ENCODE results near the gene SSNA1. TPM values are rescaled to one million over a fixed set of nuclear protein-coding genes. Genes with fewer than 3 reads are reported as not detected.
"Not testable (repeated sequence)": the region's sequence is repeated elsewhere in the genome, so short reads cannot be mapped to it uniquely, and the experiment has no call there.

The SSNA1 gene
- total RNA-seq, 1 donor from 2014 or later = 58.1 TPM

GRCh38 chr9:137236238-137236935 lies 47.9 kb downstream of the SSNA1 start:
- Mint-ChIP-seq H3K27ac (ENCODE audit: unreplicated experiment) (no peak overlapping the region), H3K27me3 (ENCODE audit: unreplicated experiment) (no peaks in the 10 kb centered on the region), H3K9me3 (ENCODE audit: unreplicated experiment) (no peaks in the 10 kb centered on the region), H3K4me1 (ENCODE audit: unreplicated experiment) (peaks cover 14% of the 10 kb centered on the region), H3K36me3 (ENCODE audit: unreplicated experiment) (no peaks in the 10 kb centered on the region), H3K4me3 (ENCODE audit: unreplicated experiment) (no peak overlapping the region)
- TF ChIP-seq, protein P1, sequence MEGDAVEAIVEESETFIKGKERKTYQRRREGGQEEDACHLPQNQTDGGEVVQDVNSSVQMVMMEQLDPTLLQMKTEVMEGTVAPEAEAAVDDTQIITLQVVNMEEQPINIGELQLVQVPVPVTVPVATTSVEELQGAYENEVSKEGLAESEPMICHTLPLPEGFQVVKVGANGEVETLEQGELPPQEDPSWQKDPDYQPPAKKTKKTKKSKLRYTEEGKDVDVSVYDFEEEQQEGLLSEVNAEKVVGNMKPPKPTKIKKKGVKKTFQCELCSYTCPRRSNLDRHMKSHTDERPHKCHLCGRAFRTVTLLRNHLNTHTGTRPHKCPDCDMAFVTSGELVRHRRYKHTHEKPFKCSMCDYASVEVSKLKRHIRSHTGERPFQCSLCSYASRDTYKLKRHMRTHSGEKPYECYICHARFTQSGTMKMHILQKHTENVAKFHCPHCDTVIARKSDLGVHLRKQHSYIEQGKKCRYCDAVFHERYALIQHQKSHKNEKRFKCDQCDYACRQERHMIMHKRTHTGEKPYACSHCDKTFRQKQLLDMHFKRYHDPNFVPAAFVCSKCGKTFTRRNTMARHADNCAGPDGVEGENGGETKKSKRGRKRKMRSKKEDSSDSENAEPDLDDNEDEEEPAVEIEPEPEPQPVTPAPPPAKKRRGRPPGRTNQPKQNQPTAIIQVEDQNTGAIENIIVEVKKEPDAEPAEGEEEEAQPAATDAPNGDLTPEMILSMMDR (IDR thresholded peaks at IDR 0.05) = peak; percentile 96
- DNase-seq (ENCODE audit: extremely low spot score, unreplicated experiment) = peak; percentile 94

GRCh38 chr9:137236936-137237421 lies 48.5 kb downstream of the SSNA1 start:
- DNase-seq (ENCODE audit: extremely low spot score, unreplicated experiment) = no peak
- no peaks in the 10 kb centered on the region for H3K9me3 Mint-ChIP-seq (ENCODE audit: unreplicated experiment)
- TF ChIP-seq, protein P1 (IDR thresholded peaks at IDR 0.05) = no peak
- H3K36me3 Mint-ChIP-seq (ENCODE audit: unreplicated experiment) = no peaks in the 10 kb centered on the region
- H3K27ac Mint-ChIP-seq (ENCODE audit: unreplicated experiment) = no peak overlapping the region
- H3K4me3 Mint-ChIP-seq (ENCODE audit: unreplicated experiment) = no peak overlapping the region
- peaks cover 14% of the 10 kb centered on the region for H3K4me1 Mint-ChIP-seq (ENCODE audit: unreplicated experiment)
- no peaks in the 10 kb centered on the region for H3K27me3 Mint-ChIP-seq (ENCODE audit: unreplicated experiment)

DNA sequence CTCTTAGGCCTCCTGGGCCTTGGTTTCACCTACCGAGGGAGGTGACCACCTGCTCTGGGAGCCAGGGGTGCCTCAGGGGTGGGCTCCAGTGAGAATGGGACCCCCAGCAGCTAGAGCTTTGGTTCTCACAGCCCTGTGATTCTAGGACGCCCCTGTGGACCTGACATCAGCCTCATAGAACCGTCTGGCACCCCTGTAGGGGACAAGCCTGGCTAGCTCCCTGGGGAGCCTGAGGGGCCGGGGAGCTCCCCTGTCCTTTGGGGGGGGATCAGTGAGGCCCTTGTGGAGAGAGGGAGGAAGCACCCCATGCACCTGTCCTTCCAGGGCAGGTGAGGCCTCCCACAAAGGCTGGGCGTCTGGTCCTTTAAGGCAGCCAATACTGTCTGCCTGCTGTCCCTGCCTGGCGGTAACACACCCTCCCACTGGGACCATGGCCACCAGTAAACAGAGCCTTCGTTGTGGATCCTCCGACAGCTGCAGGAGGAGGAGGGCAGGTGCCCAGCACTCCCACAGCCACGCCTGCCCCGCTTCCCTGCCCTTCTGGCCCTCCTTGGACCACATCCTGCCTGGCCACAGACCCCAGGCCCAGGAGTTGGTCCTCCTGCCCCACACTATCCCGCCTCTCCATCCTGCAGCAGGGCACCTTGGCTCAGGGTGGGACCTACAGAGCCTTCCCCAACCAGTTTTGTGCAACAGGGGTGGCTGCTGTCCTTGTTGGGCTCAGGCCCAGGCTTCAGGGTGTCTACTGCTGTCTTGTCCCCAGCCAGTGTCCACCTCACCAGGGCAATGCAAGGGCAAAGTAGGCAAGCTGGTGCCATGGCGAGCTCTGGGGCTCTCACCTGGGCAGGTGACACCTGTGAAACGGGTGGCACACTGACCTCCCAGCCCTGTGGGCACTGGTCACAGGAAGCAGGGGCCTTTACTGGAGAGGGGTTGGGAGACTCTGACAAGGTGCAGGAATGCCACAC lies 49.6 kb downstream of the SSNA1 start:
- no peak for DNase-seq (ENCODE audit: extremely low spot score, unreplicated experiment)
- no peak overlapping the region for H3K27ac Mint-ChIP-seq (ENCODE audit: unreplicated experiment)
- H3K27me3 Mint-ChIP-seq (ENCODE audit: unreplicated experiment) = no peaks in the 10 kb centered on the region
- no peaks in the 10 kb centered on the region for H3K9me3 Mint-ChIP-seq (ENCODE audit: unreplicated experiment)
- H3K4me1 Mint-ChIP-seq (ENCODE audit: unreplicated experiment) = peaks cover 24% of the 10 kb centered on the region
- peaks cover 9% of the 10 kb centered on the region for H3K36me3 Mint-ChIP-seq (ENCODE audit: unreplicated experiment)
- no peak overlapping the region for H3K4me3 Mint-ChIP-seq (ENCODE audit: unreplicated experiment)
- TF ChIP-seq, protein P1 (IDR thresholded peaks at IDR 0.05) = no peak

- not testable (repeated sequence) for H3K9me3 Mint-ChIP-seq (ENCODE audit: unreplicated experiment); H3K27me3 Mint-ChIP-seq (ENCODE audit: unreplicated experiment); H3K36me3 Mint-ChIP-seq (ENCODE audit: unreplicated experiment); DNase-seq (ENCODE audit: extremely low spot score, unreplicated experiment)
- Mint-ChIP-seq H3K4me1 (ENCODE audit: unreplicated experiment) (peaks cover 31% of the 10 kb centered on the region), H3K4me3 (ENCODE audit: unreplicated experiment) (peak overlapping the region; percentile 76), H3K27ac (ENCODE audit: unreplicated experiment) (peak overlapping the region; percentile 82)
Measured at GRCh38 chr9:137239541-137240200, 51.2 kb downstream of the SSNA1 start.

Small RNAs within 50 kb of the gene (microRNA-seq; reads per million reads assigned to microRNA genes)
- not detected for gene MIR3621 (ENCODE audit: unreplicated experiment)

Other genes with a start within 250 kb of the SSNA1 start
- 84.4 and 93.0 TPM in 2 replicates for gene FBXW5, start 243.9 kb upstream of the SSNA1 start, total RNA-seq
- 1.3 and 1.7 TPM in 2 replicates for gene C8G, start 243.4 kb upstream of the SSNA1 start, total RNA-seq
- gene LCN12, start 236.4 kb upstream of the SSNA1 start, total RNA-seq = 0.57 and 1.4 TPM in 2 replicates
- 123 and 129 TPM in 2 replicates for gene PTGDS, start 211.2 kb upstream of the SSNA1 start, total RNA-seq
- 3.0 and 3.4 TPM in 2 replicates for gene LCNL1, start 205.7 kb upstream of the SSNA1 start, total RNA-seq
- gene PAXX, start 196.3 kb upstream of the SSNA1 start, total RNA-seq = 38.5 and 51.4 TPM in 2 replicates
- gene CLIC3, start 192.1 kb upstream of the SSNA1 start, total RNA-seq = 0.52 TPM in 1 of 2 replicates, not detected in the other
- 47.6 and 55.1 TPM in 2 replicates for gene ABCA2, start 160.4 kb upstream of the SSNA1 start, total RNA-seq
- gene FUT7, start 156.6 kb upstream of the SSNA1 start, total RNA-seq = 0.13 TPM in 1 of 2 replicates, not detected in the other
- gene NPDC1, start 142.5 kb upstream of the SSNA1 start, total RNA-seq = 84.4 and 91.0 TPM in 2 replicates
- 0.46 TPM in 1 of 2 replicates, not detected in the other for gene ENTPD2, start 134.6 kb upstream of the SSNA1 start, total RNA-seq
- 3.1 and 3.4 TPM in 2 replicates for gene SAPCD2, start 118.1 kb upstream of the SSNA1 start, total RNA-seq
- gene UAP1L1, start 111.2 kb upstream of the SSNA1 start, total RNA-seq = 34.2 and 38.3 TPM in 2 replicates
- 109 and 120 TPM in 2 replicates for gene MAN1B1, start 101.7 kb upstream of the SSNA1 start, total RNA-seq
- gene DPP7, start 73.9 kb upstream of the SSNA1 start, total RNA-seq = 118 TPM in 2 replicates
- gene GRIN1, start 49.5 kb upstream of the SSNA1 start, total RNA-seq = not detected in 2 replicates
- not detected in 2 replicates for gene LRRC26, start 18.6 kb upstream of the SSNA1 start, total RNA-seq
- not detected in 2 replicates for gene TMEM210, start 16.6 kb upstream of the SSNA1 start, total RNA-seq
- gene ANAPC2, start 116 bp upstream of the SSNA1 start, total RNA-seq = 59.3 and 61.0 TPM in 2 replicates
- 19.8 and 21.7 TPM in 2 replicates for gene TPRN, start 12.1 kb downstream of the SSNA1 start, total RNA-seq
- 40.5 and 41.2 TPM in 2 replicates for gene TMEM203, start 17.0 kb downstream of the SSNA1 start, total RNA-seq
- 15.5 and 20.5 TPM in 2 replicates for gene NDOR1, start 17.0 kb downstream of the SSNA1 start, total RNA-seq
- 7.2 and 8.0 TPM in 2 replicates for gene RNF208, start 33.6 kb downstream of the SSNA1 start, total RNA-seq
- 1.5 and 1.7 TPM in 2 replicates for gene CYSRT1, start 36.5 kb downstream of the SSNA1 start, total RNA-seq
- gene RNF224, start 38.8 kb downstream of the SSNA1 start, total RNA-seq = not detected in 2 replicates
- gene SLC34A3, start 42.2 kb downstream of the SSNA1 start, total RNA-seq = not detected in 2 replicates
- 132 and 136 TPM in 2 replicates for gene TUBB4B, start 52.6 kb downstream of the SSNA1 start, total RNA-seq
- 0.50 and 0.78 TPM in 2 replicates for gene STPG3, start 62.6 kb downstream of the SSNA1 start, total RNA-seq
- 54.1 and 57.6 TPM in 2 replicates for gene NELFB, start 66.7 kb downstream of the SSNA1 start, total RNA-seq
- 1.2 and 1.9 TPM in 2 replicates for gene TOR4A, start 89.0 kb downstream of the SSNA1 start, total RNA-seq
- gene NRARP, start 113.6 kb downstream of the SSNA1 start, total RNA-seq = 1.8 and 2.1 TPM in 2 replicates
- gene EXD3, start 234.5 kb downstream of the SSNA1 start, total RNA-seq = 20.0 and 21.5 TPM in 2 replicates
- 1.0 and 1.5 TPM in 2 replicates for gene NOXA1, start 234.7 kb downstream of the SSNA1 start, total RNA-seq

Measured in osteocyte (in vitro differentiated cells).